HG03558 (cell line): ENCODE data around the gene TST.
"Not testable (repeated sequence)": the region's sequence is repeated elsewhere in the genome, so short reads cannot be mapped to it uniquely, and the experiment has no call there.

Source experiments
- ATAC-seq: cut with Tn5 transposase; IDR thresholded peaks from one replicate; pipeline ENCODE4 v1.9.1; 2021; ENCODE audit warnings: moderate number of reproducible peaks; ENCODE audit not compliant: unreplicated experiment; ENCODE audit errors: extremely low read depth

The TST gene

DNA sequence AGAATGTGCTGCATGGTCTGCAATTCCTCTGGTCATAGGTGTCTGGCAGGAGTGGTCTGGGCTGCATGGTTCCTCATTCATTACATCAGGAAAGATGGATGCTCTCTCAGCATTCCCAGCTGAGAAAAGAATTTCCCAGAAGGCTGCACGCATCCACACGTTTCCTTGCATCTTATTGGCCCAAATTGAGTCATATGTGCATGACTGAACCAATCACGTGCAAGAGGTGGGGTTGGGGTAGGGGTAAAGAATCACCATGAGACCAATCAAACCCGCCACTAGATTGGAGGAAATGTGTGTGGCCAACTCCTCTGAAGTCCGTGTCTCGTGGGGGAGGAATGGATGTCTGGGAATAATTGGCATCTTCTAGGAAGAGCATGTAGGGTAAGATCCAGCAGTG is 28.8 kb downstream of the TST start:
- ATAC-seq: no peak

DNA sequence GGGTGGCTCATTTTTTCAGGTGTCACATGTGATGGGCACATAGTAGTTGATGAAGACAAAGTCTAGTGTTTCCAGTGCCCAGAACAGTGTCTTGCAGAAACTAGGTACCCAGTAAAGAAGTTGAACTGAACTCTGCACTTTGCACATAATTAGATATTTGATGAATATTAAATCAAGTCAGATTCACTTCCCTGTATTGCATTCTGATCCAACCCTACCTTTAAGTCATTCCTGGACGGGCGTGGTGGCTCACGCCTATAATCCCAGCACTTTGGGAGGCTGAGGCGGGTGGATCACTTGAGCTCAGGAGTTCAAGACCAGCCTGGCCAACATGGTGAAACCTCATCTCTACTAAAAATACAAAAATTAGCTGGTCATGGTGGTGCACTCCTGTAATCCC is 30.2 kb downstream of the TST start:
- ATAC-seq: not testable (repeated sequence)

DNA sequence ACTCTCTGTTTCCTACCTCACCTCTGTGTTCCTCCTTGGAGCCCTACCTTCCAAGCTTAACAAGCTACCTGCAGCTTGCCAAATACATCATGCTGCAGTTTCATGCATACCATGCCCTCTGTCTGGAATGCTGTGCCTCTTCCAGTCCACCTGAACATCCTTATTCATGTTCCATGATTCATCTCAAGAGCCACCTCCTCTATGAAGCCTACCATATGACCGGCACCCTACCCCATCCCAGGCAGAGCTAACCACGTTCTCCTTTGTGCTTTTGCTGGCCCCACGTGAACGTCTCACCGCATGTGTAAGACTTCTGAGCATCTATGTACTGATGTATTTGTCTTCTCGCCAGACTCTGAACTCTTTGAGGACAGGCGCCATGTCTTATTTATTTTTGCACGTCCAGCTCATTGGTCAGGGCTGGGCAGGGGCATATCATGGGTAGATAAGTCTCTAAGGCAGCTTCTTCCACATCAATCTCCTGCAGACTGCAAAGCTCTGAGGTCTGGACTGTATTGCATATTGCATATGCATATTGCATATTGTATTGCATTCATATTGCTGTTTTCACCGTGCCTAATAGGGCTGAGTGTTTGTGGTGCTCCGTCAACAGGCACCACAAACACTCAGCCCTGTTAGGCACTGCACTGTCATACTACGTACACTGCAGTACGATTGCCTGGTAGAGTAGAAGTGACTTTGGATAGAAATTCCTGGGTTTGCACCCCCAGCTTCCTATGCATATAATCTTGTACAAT is 31.0 kb downstream of the TST start:
- no peak for ATAC-seq

DNA sequence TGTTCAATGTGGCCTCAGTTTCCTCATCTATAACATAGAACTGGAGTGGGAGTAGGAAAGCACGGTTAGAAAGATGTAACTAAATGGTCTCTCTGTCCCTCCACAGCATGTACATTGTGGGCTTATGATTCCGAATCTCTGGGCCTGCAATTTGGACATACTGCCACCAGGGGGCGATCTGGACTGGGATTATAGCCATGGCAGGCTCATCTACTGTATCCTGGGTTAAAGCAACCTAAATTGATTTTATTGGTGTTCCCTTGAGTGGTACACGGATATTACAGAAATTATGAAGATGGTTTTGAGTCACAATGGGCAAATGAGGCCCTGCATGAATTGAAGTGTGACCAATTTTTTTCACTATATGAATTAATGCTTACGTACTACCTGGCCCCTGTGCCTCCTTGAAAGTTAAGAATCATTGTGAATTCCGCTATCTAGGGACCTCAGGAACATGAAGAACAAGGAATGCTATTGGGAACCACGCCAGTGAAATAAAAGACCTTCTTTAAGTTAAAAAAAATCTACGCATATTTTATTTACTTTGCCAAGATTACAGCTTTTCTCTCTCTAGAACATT is 32.9 kb downstream of the TST start:
- ATAC-seq: no peak

DNA sequence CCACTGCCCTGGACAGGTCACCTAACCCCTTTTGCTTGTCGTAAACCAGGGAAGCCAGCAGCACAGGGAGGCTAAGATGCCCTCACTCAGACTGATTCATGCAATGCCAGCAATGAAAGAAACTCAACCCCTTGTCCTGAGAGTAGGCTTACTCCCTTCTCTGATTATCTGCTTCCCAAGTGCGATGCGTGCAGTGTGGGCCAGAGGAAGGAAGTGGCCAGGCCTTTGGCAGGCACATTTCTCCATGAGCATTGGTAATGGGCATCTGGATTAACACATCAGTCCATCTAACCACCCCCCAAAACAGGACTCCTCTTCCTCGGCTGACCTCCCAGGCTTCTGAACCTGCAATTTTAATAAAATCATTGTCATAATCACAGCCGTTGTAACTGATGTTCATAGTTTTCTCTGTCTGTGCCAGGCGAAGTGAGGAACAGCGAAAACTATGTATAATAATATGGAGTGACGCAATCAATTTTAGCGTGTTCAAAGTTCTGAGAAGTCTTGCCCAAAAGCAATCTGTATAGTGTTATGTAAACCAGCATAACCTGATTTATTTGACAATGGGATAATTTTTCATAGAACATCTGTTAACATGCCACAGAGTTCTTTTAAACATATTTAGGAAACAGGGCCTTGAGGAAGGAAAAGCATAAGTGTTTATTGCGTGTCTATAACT is 33.9 kb downstream of the TST start:
- no peak for ATAC-seq

DNA sequence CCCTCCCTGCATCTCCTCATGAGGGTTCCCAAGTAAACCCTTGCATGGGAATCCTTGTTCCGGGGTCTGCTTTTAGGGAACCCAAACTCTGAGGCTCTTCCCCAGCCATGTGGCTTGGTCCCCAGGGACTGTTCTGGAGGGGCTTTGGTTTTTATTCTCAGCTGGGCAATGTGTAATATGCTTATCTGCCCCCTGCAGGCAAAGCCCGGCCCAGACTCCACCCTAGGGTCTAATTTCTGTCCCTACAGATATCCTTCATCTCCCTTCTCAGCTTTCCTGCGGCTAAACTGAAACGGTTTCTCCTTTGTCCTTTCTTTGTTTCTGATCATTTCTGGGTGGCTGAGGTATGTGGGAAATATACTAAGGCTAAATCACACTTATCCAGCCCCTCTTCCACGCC is 37.1 kb downstream of the TST start:
- ATAC-seq: no peak

DNA sequence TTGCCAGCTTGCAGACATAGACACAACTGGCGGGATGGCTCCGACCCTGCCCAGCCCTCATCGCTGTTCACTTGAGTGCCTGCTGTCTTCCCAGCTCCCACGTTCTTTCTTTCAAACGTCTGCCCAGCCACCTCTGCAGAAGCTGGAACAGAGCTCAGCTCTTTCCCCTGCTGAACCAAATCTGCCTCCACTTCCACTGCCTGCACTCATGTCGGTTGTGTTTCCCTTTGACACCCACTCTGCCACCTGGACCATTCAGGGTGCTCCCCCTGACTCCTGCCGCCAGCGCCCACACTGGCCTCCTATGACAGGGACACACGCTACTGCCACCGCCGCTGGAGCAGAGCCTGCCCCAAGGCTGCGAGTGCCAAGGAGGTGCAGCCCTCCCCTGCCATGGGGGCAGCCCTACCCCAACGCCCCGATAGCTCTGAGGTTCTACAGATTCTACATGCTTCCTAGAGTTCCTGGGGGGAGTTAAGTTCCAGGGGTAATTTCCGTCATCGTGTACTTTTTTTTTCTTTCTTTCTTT is 37.9 kb downstream of the TST start:
- ATAC-seq: no peak

DNA sequence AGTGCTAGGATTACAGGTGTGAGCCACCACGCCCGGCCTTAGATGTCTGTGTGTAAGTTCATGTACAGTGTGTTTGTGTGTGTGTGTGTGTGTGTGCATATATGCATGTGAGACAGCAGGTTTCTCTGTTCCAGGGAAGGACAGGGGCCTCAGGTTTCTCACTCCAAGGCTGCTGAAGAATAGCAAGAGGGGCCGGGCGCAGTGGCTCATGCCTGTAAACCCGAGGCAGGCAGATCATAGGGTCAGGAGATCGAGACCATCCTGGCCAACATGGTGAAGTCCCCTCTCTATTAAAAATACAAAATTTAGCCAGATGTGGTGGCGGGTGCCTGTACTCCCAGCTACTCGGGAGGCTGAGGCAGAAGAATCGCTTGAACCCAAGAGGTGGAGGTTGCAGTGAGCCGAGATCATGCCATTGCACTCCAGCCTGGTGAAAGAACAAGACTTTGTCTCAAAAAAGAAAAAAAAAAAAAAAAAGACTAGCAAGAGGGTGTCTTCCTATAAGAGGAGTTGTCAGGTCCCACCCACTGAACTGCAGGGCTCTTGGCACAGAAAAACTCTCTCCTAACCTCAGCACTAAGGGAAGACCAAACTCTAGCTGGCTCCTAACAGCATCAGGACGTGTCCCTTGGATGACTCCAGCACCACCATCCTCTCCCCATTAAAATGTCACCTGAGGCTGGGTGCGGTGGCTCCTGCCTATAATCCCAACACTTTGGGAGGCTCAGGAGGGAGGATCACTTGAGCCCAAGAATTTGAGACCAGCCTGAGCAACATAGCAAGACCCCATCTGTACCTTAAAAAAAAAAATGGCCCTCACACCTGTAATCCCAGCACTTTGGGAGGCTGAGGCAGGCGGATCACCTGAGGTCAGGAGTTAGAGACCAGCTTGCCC is 40.0 kb downstream of the TST start:
- no peak for ATAC-seq

DNA sequence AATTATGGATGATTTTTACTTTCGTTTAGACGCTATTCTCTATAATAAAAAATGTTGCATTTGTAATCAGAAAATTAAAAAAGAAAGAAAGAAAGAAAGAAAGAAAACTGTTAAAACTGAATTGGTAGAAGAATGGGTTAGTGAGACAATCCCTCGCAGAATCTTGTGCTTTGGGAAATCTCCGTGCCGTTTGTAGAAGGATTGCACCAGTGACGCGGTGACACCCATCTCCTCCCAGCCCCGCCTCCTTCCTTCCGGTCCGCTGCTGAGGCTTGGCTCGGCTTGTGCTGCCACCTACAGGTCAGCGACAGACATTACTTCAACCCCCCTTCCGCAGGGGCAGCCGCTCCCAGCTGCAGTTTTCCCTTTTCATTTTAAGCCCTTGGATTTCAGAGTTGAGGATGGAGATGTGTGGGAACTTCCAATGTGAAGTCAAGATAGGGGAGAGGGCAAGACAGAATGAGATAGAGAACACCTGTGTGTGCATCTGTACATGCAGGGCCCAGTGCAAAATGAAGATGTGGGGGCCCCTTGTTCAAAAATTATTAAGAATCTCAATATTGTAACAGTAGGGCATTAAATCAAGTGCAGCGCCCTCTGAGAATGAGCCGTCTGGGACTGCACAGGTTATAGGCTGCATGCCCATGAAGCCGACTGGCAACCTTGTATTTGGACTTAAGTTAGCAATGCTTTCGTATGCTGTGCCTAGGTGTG is 41.1 kb downstream of the TST start:
- no peak for ATAC-seq

DNA sequence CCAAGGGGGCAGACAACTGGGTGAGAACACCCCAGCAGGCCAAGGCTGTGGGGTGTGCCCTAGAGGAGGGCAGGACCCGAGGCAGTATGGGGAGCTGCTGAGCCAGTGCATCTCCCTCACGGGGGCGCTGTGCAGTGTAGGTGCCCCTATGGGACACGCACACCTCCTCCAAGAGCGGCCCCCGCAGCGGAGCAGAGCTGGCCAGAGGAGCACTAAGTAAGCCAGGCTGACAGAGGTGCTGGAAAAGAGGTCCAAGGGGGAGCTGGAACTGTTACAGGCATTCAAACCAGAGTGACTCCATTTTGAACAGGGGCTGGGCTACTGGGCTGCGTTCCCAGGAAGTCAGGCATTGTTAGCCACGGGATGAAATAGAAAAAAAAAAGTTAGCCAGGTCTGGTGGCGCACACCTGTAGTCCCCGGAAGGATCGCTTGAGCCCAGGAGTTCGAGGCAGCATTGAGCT is 41.8 kb downstream of the TST start:
- ATAC-seq: no peak

DNA sequence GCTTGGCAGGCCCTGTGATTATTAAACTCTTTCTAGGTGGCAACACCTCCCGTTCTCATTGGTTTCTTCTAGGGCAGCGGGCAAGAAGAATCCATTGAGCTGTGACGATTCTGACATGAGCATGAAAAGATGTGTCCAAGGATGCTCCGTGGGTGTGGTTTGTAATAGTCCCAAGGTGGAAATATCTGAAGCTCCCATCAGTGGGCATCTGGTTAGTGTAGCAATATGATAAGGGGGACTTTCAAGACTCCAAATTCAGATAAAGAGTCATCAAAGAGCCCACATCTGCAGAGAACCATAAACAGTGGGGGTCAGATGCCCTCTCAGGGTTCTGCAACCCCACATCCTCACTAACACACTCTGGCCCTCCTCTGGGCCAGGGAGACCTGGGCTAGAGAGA is 42.6 kb downstream of the TST start:
- ATAC-seq: no peak

DNA sequence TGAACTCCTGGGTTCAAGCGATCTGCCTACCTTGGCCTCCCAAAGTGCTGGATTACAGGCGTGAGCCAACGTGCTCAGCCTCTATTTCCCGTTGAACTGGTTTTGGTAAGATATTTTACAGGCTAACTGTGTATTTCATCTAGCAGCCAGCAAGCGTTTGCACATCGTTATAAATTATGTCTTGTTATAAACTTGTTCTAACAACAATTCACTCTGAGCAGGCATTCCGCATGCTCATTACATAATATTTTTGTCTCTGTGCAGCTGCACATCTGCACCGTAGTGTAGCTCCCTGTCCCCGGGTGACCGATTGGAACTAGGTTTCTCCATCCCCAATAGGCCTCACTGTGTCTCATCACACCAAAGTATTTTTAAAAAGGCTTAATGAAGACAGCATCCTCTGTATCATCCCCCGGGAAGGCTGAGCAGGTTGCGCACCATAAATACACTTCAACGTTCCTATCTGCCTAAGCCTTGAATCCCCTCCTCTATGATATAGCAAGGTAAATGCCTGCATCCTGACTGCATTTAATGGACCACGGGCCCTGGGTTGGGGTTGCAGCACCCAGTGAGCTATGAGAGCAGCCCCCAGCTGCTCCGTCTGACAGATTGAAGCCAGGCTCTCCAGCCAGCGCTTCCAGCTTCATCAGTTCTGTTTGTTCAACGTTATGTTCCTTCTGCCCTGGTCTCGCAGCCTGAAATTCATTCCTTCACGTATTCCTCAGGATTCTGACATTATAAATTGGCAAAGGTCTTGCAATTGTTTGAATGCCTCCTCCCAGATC is 47.7 kb downstream of the TST start:
- ATAC-seq: no peak

DNA sequence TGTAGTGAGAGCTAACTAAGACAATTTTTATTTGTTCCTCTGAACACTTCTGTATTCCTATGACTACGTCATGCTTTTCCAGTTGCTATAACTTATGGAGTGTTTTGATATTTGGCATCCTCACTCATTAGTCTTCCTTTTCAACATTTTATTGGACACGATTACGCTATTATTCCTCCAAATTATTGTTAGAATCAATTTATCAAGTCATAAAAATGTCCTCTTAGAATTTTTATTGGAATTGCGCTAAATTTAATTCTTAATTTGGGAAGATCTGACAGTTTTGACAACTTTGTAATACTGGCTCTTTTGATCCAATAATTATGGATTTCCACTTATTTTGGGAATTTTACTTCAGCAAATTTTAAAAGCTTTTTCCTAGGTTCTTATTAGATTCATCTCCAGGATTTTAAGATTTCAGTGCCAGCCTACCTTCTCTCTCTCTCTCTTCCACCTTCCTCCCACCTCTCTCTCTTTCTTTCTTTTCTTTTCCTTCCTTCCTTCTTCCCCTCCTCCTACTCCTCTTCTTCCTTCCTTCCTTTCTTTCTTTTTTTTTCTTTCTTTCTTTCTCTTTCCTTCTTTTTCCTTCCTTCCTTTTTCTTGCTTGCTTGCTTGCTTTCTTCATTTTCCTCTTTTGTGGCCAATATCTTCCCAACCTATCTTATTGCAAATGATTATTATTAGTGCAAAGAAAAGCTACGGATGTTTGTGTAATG is 50.8 kb downstream of the TST start:
- ATAC-seq: no peak

DNA sequence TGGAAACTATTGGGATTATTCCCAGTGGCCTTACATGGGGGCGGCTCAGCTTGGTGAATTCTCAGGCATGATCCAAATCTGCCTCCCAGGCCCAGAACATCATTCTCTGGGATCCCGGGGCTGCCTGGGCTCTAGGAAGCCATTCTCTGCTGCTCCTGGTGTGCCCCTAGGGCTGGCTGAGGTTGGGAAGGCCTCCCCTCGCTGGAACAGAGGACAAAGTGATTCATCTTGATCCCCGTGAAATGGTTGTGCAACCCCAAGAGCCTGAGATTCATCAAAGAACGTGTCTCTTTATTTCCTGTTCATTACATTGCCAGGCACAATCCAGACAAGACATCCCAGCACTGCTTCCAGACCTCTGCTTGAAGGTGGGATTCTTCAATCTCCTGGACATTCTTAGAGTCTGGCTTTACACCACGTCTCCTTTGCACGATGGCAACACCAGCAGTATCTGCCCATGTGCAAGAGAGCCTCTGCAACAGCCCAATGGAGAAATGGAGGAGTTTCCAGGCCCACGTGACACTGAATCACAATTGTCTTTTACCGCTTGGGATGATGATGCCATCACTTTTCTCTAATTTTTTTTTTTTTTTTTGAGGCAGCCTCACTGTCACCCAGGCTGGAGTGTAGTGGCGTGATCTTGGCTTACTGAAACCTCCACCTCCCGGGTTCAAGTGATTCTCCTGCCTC is 52.3 kb downstream of the TST start:
- no peak for ATAC-seq

DNA sequence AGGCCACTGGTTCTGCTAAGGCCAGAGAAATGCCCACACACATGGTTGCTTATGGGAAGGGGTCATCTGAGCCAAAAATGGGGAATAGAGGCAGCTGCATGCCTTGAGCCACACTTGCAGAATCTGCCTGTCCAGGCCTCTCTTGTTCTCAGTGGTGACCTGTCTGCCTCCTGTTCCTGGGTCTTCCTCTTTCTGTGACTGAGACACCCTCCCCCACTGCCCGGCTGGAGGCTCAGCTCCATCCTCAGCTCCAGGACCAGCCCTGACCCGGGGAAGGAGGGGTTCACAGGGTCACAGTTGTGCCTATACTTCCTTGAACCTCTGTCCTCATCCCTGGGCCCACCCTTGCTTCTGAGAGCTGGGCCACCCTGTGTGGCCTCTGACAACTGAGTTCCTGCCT is 53.6 kb downstream of the TST start:
- ATAC-seq: no peak

DNA sequence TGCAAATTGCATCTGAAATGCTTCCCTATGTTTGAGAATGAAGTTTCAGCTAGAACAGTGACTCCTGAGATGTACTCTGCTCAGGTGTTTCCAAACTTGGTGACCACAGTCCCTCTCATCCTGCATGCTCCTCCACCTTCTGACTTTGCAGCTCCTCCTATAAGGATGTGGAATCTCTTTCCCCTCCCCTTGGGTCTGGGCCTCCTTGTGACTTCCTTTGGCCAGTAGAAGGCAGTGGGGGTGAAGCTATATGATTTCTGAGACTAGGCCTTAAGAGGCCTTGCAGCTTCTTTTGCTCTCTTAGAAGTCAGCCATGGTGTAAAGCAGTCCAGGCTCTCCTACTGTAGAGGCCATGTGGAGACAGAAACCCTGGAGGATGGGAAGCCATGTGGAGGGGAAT is 55.1 kb downstream of the TST start:
- no peak for ATAC-seq

- ATAC-seq: no peak
Measured at GRCh38 chr22:36963302-36963701, 55.9 kb downstream of the TST start.

DNA sequence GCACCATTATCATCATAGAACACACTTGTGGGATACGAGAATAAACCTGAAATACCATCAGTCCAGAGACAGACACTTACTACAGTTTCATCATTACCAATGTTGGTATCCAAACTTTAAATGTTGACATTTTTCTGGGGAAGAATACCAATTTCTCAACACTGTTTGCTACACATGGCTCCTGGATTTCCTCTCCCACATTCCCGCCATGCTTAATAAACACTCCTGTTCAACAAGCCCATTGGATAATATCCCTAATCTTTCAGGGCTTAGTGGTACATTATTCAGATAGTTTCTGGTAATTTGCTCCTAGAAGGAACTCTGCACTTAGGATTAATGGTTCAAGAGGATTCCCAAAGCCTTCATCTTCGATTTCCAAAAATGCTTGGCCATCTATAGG is 57.6 kb downstream of the TST start:
- no peak for ATAC-seq
